Measurements from ENCODE around the gene IL4R. TPM values are rescaled to one million over a fixed set of nuclear protein-coding genes. Genes with fewer than 3 reads are reported as not detected.
"Not testable (repeated sequence)": the region's sequence is repeated elsewhere in the genome, so short reads cannot be mapped to it uniquely, and the experiment has no call there.

IL4R gene
- polyA plus RNA-seq, 1 donor from 2014 or later = 0.07 TPM

GRCh38 chr16:27272076-27272475 is 41.7 kb upstream of the IL4R start:
- Histone ChIP-seq H3K9ac (ENCODE audit: low read length) (no peak overlapping the region), H3K9me2 (ENCODE audit: insufficient read depth, low read length) (no peaks in the 10 kb centered on the region), H3F3A (ENCODE audit: insufficient read depth, low read length, poor library complexity, severe bottlenecking) (no peaks in the 10 kb centered on the region), H3K4me2 (ENCODE audit: low read length) (no peak overlapping the region), H3K9me3 (ENCODE audit: low read length) (no peaks in the 10 kb centered on the region), H3K27me3 (ENCODE audit: insufficient read depth, low read depth, low read length) (no peaks in the 10 kb centered on the region), H3K79me2 (replicated peaks; ENCODE audit: insufficient read depth, low read length) (no peaks in the 10 kb centered on the region), H4K20me1 (ENCODE audit: insufficient read depth) (no peaks in the 10 kb centered on the region), H2AFZ (ENCODE audit: low read depth, low read length) (no peak overlapping the region), H3K36me3 (ENCODE audit: insufficient read depth, low read length) (no peaks in the 10 kb centered on the region), H3K4me3 (ENCODE audit: low read length) (no peak overlapping the region), H3K27ac (ENCODE audit: low read length) (no peak overlapping the region)
- TF ChIP-seq EZH2 (IDR thresholded peaks at IDR 0.05; ENCODE audit: borderline replicate concordance, insufficient read depth, low read length, poor library complexity, severe bottlenecking) = no peak
- TF ChIP-seq MXI1 (conservative IDR thresholded peaks at IDR 0.05; ENCODE audit: poor library complexity, severe bottlenecking) = no peak
- TF ChIP-seq REST (IDR thresholded peaks at IDR 0.05; ENCODE audit: borderline replicate concordance) = no peak
- TF ChIP-seq CTCF (IDR thresholded peaks at IDR 0.05; ENCODE audit: poor library complexity, severe bottlenecking) = no peak
- no peak for TF ChIP-seq SMC3 (conservative IDR thresholded peaks at IDR 0.05; ENCODE audit: poor library complexity)
- TF ChIP-seq EP300 (conservative IDR thresholded peaks at IDR 0.05; ENCODE audit: poor library complexity, severe bottlenecking) = no peak

- not testable (repeated sequence) for H3K9me2 ChIP-seq (ENCODE audit: insufficient read depth, low read length); H2AFZ ChIP-seq (ENCODE audit: low read depth, low read length); H3K36me3 ChIP-seq (ENCODE audit: insufficient read depth, low read length); H3K9me3 ChIP-seq (ENCODE audit: low read length); H3K4me3 ChIP-seq (ENCODE audit: low read length); H3K27ac ChIP-seq (ENCODE audit: low read length); H3K79me2 ChIP-seq (replicated peaks; ENCODE audit: insufficient read depth, low read length); H3K4me2 ChIP-seq (ENCODE audit: low read length); H3K27me3 ChIP-seq (ENCODE audit: insufficient read depth, low read depth, low read length); H4K20me1 ChIP-seq (ENCODE audit: insufficient read depth); H3K9ac ChIP-seq (ENCODE audit: low read length); H3F3A ChIP-seq (ENCODE audit: insufficient read depth, low read length, poor library complexity, severe bottlenecking)
Measured at GRCh38 chr16:27272697-27273096, 41.1 kb upstream of the IL4R start.

- no peak overlapping the region for H3K9ac ChIP-seq (ENCODE audit: low read length)
- H3K9me3 ChIP-seq (ENCODE audit: low read length) = no peaks in the 10 kb centered on the region
- H2AFZ ChIP-seq (ENCODE audit: low read depth, low read length) = no peak overlapping the region
- H3K27ac ChIP-seq (ENCODE audit: low read length) = no peak overlapping the region
- TF ChIP-seq MXI1 (conservative IDR thresholded peaks at IDR 0.05; ENCODE audit: poor library complexity, severe bottlenecking) (no peak), TAF1 (IDR thresholded peaks at IDR 0.05; ENCODE audit: low read depth) (no peak), EP300 (conservative IDR thresholded peaks at IDR 0.05; ENCODE audit: poor library complexity, severe bottlenecking) (no peak)
- no peak overlapping the region for H3K4me2 ChIP-seq (ENCODE audit: low read length)
- H3K27me3 ChIP-seq (ENCODE audit: insufficient read depth, low read depth, low read length) = no peaks in the 10 kb centered on the region
- no peaks in the 10 kb centered on the region for H3K79me2 ChIP-seq (replicated peaks; ENCODE audit: insufficient read depth, low read length)
- H3F3A ChIP-seq (ENCODE audit: insufficient read depth, low read length, poor library complexity, severe bottlenecking) = no peaks in the 10 kb centered on the region
- H3K9me2 ChIP-seq (ENCODE audit: insufficient read depth, low read length) = no peaks in the 10 kb centered on the region
- no peaks in the 10 kb centered on the region for H4K20me1 ChIP-seq (ENCODE audit: insufficient read depth)
- H3K4me3 ChIP-seq (ENCODE audit: low read length) = no peak overlapping the region
- no peaks in the 10 kb centered on the region for H3K36me3 ChIP-seq (ENCODE audit: insufficient read depth, low read length)
Measured at GRCh38 chr16:27273330-27273669, 40.5 kb upstream of the IL4R start.
